K562 (cell line): ENCODE results near the gene FBXO46. TPM values are rescaled to one million over a fixed set of nuclear protein-coding genes. Genes with fewer than 3 reads are reported as not detected.

Experiments
- ETV5 ChIP-seq: sonication (generic); formaldehyde crosslinking; IDR thresholded peaks from 2 replicates; pipeline ENCODE4 v1.4.0; 2020; ENCODE audit warnings: low read depth, mild to moderate bottlenecking, missing genetic modification reagents
- FOXP4 ChIP-seq: sonication (generic); formaldehyde crosslinking; IDR thresholded peaks from 2 replicates; pipeline ENCODE4 v1.8.0; 2022; ENCODE audit warnings: mild to moderate bottlenecking, missing genetic modification reagents, borderline replicate concordance
- HDAC1 ChIP-seq, 2 experiments: fragments of 450-650 bp; IDR thresholded peaks; 2 replicates each; pipeline ENCODE4 v1.6.1; 2016 to 2017; ENCODE audit warnings: inconsistent platforms in 1 of 2, mild to moderate bottlenecking in 1 of 2, moderate library complexity in 1 of 2
- NEUROD1 ChIP-seq: fragments of 150-350 bp; IDR thresholded peaks from 2 replicates; pipeline ENCODE4 v1.6.1; 2014; ENCODE audit warnings: borderline replicate concordance, low read length, low read depth; ENCODE audit not compliant: partially characterized antibody
- NFIC ChIP-seq: fragments of 450-650 bp; IDR thresholded peaks from 2 replicates; pipeline ENCODE4 v1.6.1; 2017; ENCODE audit warnings: mild to moderate bottlenecking, inconsistent platforms
- OTX1 ChIP-seq: fragments of 450-650 bp; formaldehyde crosslinking; IDR thresholded peaks from 2 replicates; pipeline ENCODE4 v1.4.0; 2022; ENCODE audit warnings: mild to moderate bottlenecking
- SUPT5H ChIP-seq: fragments of 450-650 bp; IDR thresholded peaks from 2 replicates; pipeline ENCODE4 v1.6.1; 2016
- TEAD4 ChIP-seq, 2 experiments: sonication (generic) in 1 of 2; formaldehyde crosslinking in 1 of 2; IDR thresholded peaks; 2 replicates each; pipeline versions ENCODE4 v1.6.1 to v1.8.0; 2012 to 2022; ENCODE audit warnings: borderline replicate concordance in 1 of 2, inconsistent platforms in 1 of 2, low read length in 1 of 2, mild to moderate bottlenecking in 1 of 2, missing genetic modification reagents in 1 of 2
- THRB ChIP-seq: fragments of 450-650 bp; formaldehyde crosslinking; conservative IDR thresholded peaks from 2 replicates; pipeline ENCODE4 v1.4.0; 2022; ENCODE audit warnings: mild to moderate bottlenecking, missing genetic modification characterization
- U2AF1 ChIP-seq: fragments of 200-400 bp; formaldehyde crosslinking; optimal IDR thresholded peaks from 2 replicates; pipeline ENCODE3; 2017; ENCODE audit warnings: mild to moderate bottlenecking, low read depth, low read length, moderate library complexity
- ZBTB11 ChIP-seq, 3 experiments: fragments of 200-800 bp in 1 of 3; fragments of 250-450 bp in 1 of 3; fragments of 450-650 bp in 1 of 3; sonication (Bioruptor Pico) in 1 of 3; sonication (Bioruptor generic) in 1 of 3; formaldehyde crosslinking in 1 of 3; IDR thresholded peaks; 2 replicates each; pipeline versions ENCODE4 v1.6.1 to v1.8.0; 2016 to 2022; ENCODE audit warnings: mild to moderate bottlenecking in 2 of 3, missing genetic modification characterization in 2 of 3, missing compliant biosample characterization in 1 of 3, moderate library complexity in 1 of 3
- ZFX ChIP-seq: sonication (generic); formaldehyde crosslinking; IDR thresholded peaks from 2 replicates; pipeline ENCODE4 v1.8.0; 2022; ENCODE audit warnings: mild to moderate bottlenecking, missing genetic modification reagents, moderate library complexity
- ZHX1 ChIP-seq: fragments of 150-350 bp; conservative IDR thresholded peaks from 2 replicates; pipeline ENCODE4 v1.6.1; 2014; ENCODE audit warnings: low read length
- ZNF217 ChIP-seq: sonication (generic); formaldehyde crosslinking; IDR thresholded peaks from 2 replicates; pipeline ENCODE4 v1.8.0; 2022; ENCODE audit warnings: mild to moderate bottlenecking, missing genetic modification reagents
- ZNF316 ChIP-seq: fragments of 450-650 bp; IDR thresholded peaks from 2 replicates; pipeline ENCODE4 v1.6.1; 2016
- polyA plus RNA-seq, 8 experiments: library from polyadenylated mRNA; depleted of rRNA in 4 of 8; stranded (reverse) in 5 of 8; unstranded in 3 of 8; fragments of >200 nt; fragmentation: Nextera tagmentation in 2 of 8; fragmentation: Illumina TruSeq in 1 of 8; extraction: Ambion mirVana in 2 of 8; extraction: Trizol in 1 of 8; gene quantifications; 2 replicates each; pipeline versions ENCODE4 v1.2.1 to v1.2.3, GENCODE V29; 2011 to 2014; ENCODE audit warnings: inconsistent platforms in 1 of 8, missing spikeins in 1 of 8
- total RNA-seq, 7 experiments: library from RNA; depleted of rRNA in 6 of 7; stranded (reverse); fragments of >200 nt in 6 of 7; fragmentation: Illumina TruSeq in 2 of 7; extraction: Trizol in 2 of 7; gene quantifications; 2 replicates each; pipeline versions ENCODE4 v1.2.1 to v1.2.3, GENCODE V29; 2011 to 2021; ENCODE audit warnings: low replicate concordance in 1 of 7

Gene FBXO46
- total and polyA plus RNA-seq, 9 of the 15 experiments (the other 6 are each of a cell fraction or from before 2014, with no cell fraction given), result 1.5 to 36.1 (median 7.3) TPM

- TF ChIP-seq ZBTB11 (CRISPR knock-in tag; IDR thresholded peaks at IDR 0.05) (peak in 1 of 3 experiments; percentile 84; a peak in 2 of 6 replicates), SUPT5H (peak; percentile 99), FOXP4 (CRISPR knock-in tag) (0 out of 2 replicates have a peak, but pooled peaks have one; percentile 78), NEUROD1 (peak; percentile 77), ZNF316 (0 out of 2 replicates have a peak, but pooled peaks have one; percentile 33), ZFX (CRISPR knock-in tag) (peak; percentile 62), TEAD4 (IDR thresholded peaks at IDR 0.05; ENCODE audit: low read length) (peak; percentile 5; the same call in 1 of the 2 replicates), TEAD4 (CRISPR knock-in tag; IDR thresholded peaks at IDR 0.05; ENCODE audit: borderline replicate concordance) (no peak), HDAC1 (IDR thresholded peaks at IDR 0.05) (peak in 1 of 2 experiments; percentile 97; a peak in 2 of 4 replicates), ZNF217 (CRISPR knock-in tag) (0 out of 2 replicates have a peak, but pooled peaks have one; percentile 45), ZHX1 (no peak), U2AF1 (no peak), THRB (CRISPR knock-in tag) (0 out of 2 replicates have a peak, but pooled peaks have one; percentile 7), OTX1 (CRISPR knock-in tag) (peak; percentile 70; the same call in 1 of the 2 replicates), NFIC (peak; percentile 48), ETV5 (CRISPR knock-in tag) (0 out of 2 replicates have a peak, but pooled peaks have one; percentile 56)
Observed at GRCh38 chr19:45691516-45692186, 39.0 kb downstream of the FBXO46 start, which contains the start of gene SNRPD2 (continued).
